Esophagus squamous epithelium (tissue), 5 donors: ENCODE data around the gene DNAJB7. TPM values are rescaled to one million over a fixed set of nuclear protein-coding genes. Genes with fewer than 3 reads are reported as not detected.
A peak's percentile ranks its signal among the peaks of the same experiment; 100 is the strongest.
"Not testable (repeated sequence)": the region's sequence is repeated elsewhere in the genome, so short reads cannot be mapped to it uniquely, and the experiment has no call there.

Experiments
- DNase-seq: peaks from one replicate; lab custom pipeline; 2025; lab: John Stamatoyannopoulos, UW
- H3K27ac ChIP-seq, 4 donors: fragments of 200-600 bp; sonication (generic); one replicate each; pipeline ENCODE4 v1.5.1; 2016 to 2019; ENCODE audit warnings: mild to moderate bottlenecking in 1 of 4
- H3K27me3 ChIP-seq, 4 donors: fragments of 200-600 bp; sonication (generic); 1 replicate in 3 of 4; 2 replicates in 1 of 4; pipeline versions ENCODE4 v1.5.1 to v1.6.0; 2017 to 2021; ENCODE audit warnings: antibody characterized with exemption in 1 of 4
- H3K36me3 ChIP-seq, 3 donors: fragments of 200-600 bp; sonication (generic); one replicate each; pipeline ENCODE4 v1.5.1; 2016 to 2019
- H3K4me1 ChIP-seq, 3 donors: fragments of 200-600 bp; sonication (generic); one replicate each; pipeline ENCODE4 v1.5.1; 2017 to 2019
- H3K4me3 ChIP-seq, 4 donors: fragments of 200-600 bp; sonication (generic); 1 replicate in 3 of 4; 2 replicates in 1 of 4; pipeline ENCODE4 v1.5.1; 2016 to 2019; ENCODE audit warnings: mild to moderate bottlenecking in 2 of 4, moderate library complexity in 1 of 4
- H3K9me3 ChIP-seq, 3 donors: fragments of 200-600 bp; sonication (generic); one replicate each; pipeline ENCODE4 v1.5.1; 2016 to 2019
- CTCF ChIP-seq, 6 experiments: fragments of 450-650 bp in 4 of 6; fragments of 200-600 bp in 2 of 6; sonication (generic) in 2 of 6; IDR thresholded peaks; one replicate each; pipeline ENCODE4 v1.5.1; 2016 to 2019; ENCODE audit warnings: antibody characterized with exemption in 6 of 6, mild to moderate bottlenecking in 4 of 6, moderate library complexity in 4 of 6
- POLR2A ChIP-seq, 4 donors: fragments of 450-650 bp; IDR thresholded peaks; one replicate each; pipeline ENCODE4 v1.6.1; 2017; ENCODE audit warnings: antibody characterized with exemption in 4 of 4, mild to moderate bottlenecking in 4 of 4, moderate library complexity in 3 of 4
- WGBS, 2 donors: methylation state at CpG; one replicate each; pipeline ENCODE4 v1.1.5; 2018; 5-methylcytosine and 5-hydroxymethylcytosine counted together
- intact Hi-C: fragments of 100-400 bp; cut with DNase I; formaldehyde crosslinking; loops from one replicate; pipeline ENCODE4 v1.15.0; 2022
- total RNA-seq, 4 donors: library from RNA; depleted of rRNA; stranded (reverse); fragments of >200 nt; gene quantifications; one replicate each; pipeline ENCODE4 v1.1.0, GENCODE V29; 2016
- donor health status: DM: yes; HTN: yes; CAD: no.

Gene DNAJB7
- total RNA-seq, 4 donors from 2014 or later, result not detected

GRCh38 chr22:40853961-40854360, 8.0 kb downstream of the DNAJB7 start:
- peak overlapping the region in 2 of 4 donors; percentile 96 to 99 for H3K27ac ChIP-seq
- peaks cover 14 to 65% (median 40%) of the 10 kb centered on the region in 3 donors for H3K4me1 ChIP-seq
- no peak for DNase-seq
- H3K4me3 ChIP-seq, result peak overlapping the region in 1 of 4 donors; percentile 86
- TF ChIP-seq POLR2A (IDR thresholded peaks at IDR 0.05) (no peak), CTCF (IDR thresholded peaks at IDR 0.05) (no peak)
- 35 to 44% methylated on average over 3 of the region's 3 CpGs for WGBS, 2 donors
- peaks cover 0 to 21% (median 5%) of the 10 kb centered on the region in 3 donors for H3K36me3 ChIP-seq
- H3K9me3 ChIP-seq, result no peaks in the 10 kb centered on the region
- intact Hi-C loops, result no loop called here
- no peaks in the 10 kb centered on the region for H3K27me3 ChIP-seq

GRCh38 chr22:40853333-40853732, 8.6 kb downstream of the DNAJB7 start:
- H3K36me3 ChIP-seq, result peaks cover 0 to 28% (median 8%) of the 10 kb centered on the region in 3 donors
- peak overlapping the region in 2 of 4 donors; percentile 5 to 96 for H3K27ac ChIP-seq
- H3K4me1 ChIP-seq, result peaks cover 14 to 58% (median 40%) of the 10 kb centered on the region in 3 donors

GRCh38 chr22:40845816-40846215, 16.1 kb downstream of the DNAJB7 start:
- 76 to 82% methylated on average over 11 of the region's 11 CpGs for WGBS, 2 donors
- intact Hi-C loops, H3K27me3 ChIP-seq, H3K9me3 ChIP-seq, H3K4me1 ChIP-seq, H3K27ac ChIP-seq, DNase-seq, H3K4me3 ChIP-seq: not testable (repeated sequence)
- H3K36me3 ChIP-seq, result peaks cover 0 to 100% (median 24%) of the 10 kb centered on the region in 3 donors

More at GRCh38 chr22:40853333-40853732, 8.6 kb downstream of the DNAJB7 start:
- Histone ChIP-seq H3K9me3 (no peaks in the 10 kb centered on the region), H3K27me3 (no peaks in the 10 kb centered on the region), H3K4me3 (no peak overlapping the region)
- no peak for DNase-seq
- intact Hi-C loops, result no loop called here
- TF ChIP-seq POLR2A (IDR thresholded peaks at IDR 0.05) (no peak), CTCF (IDR thresholded peaks at IDR 0.05) (no peak)
- 48 to 62% methylated on average over 1 of the region's 1 CpG for WGBS, 2 donors

- TF ChIP-seq CTCF (IDR thresholded peaks at IDR 0.05) (no peak), POLR2A (IDR thresholded peaks at IDR 0.05) (no peak)
- Histone ChIP-seq H3K27me3 (no peaks in the 10 kb centered on the region), H3K36me3 (peaks cover 2 to 100% (median 26%) of the 10 kb centered on the region in 3 donors), H3K27ac (no peak overlapping the region), H3K4me1 (peaks cover 0 to 8% (median 0%) of the 10 kb centered on the region in 3 donors), H3K4me3 (no peak overlapping the region), H3K9me3 (no peaks in the 10 kb centered on the region)
- WGBS, 2 donors, result 90 to 91% methylated on average over 3 of the region's 3 CpGs
- intact Hi-C loops, result no loop called here
- DNase-seq, result no peak
These were observed 17.0 kb downstream of the DNAJB7 start for GRCh38 chr22:40844951-40845350.

- TF ChIP-seq CTCF (IDR thresholded peaks at IDR 0.05) (no peak), POLR2A (IDR thresholded peaks at IDR 0.05) (no peak)
- Histone ChIP-seq H3K36me3 (peaks cover 6 to 100% (median 33%) of the 10 kb centered on the region in 3 donors), H3K4me1 (peaks cover 0 to 8% (median 0%) of the 10 kb centered on the region in 3 donors), H3K27ac (no peak overlapping the region), H3K4me3 (no peak overlapping the region), H3K27me3 (no peaks in the 10 kb centered on the region), H3K9me3 (no peaks in the 10 kb centered on the region)
- 69 to 75% methylated on average over 3 of the region's 3 CpGs for WGBS, 2 donors
- intact Hi-C loops, result no loop called here
- no peak for DNase-seq
These were observed 23.4 kb downstream of the DNAJB7 start for GRCh38 chr22:40838486-40838885.

- DNase-seq, result no peak
- no peaks in the 10 kb centered on the region for H3K27me3 ChIP-seq
- H3K4me1 ChIP-seq, result no peaks in the 10 kb centered on the region
- intact Hi-C loops, result no loop called here
- H3K36me3 ChIP-seq, result peaks cover 1 to 100% (median 34%) of the 10 kb centered on the region in 3 donors
- no peak for TF ChIP-seq CTCF (IDR thresholded peaks at IDR 0.05)
- TF ChIP-seq POLR2A (IDR thresholded peaks at IDR 0.05), result no peak
- 94 to 96% methylated on average over 3 of the region's 3 CpGs for WGBS, 2 donors
- H3K4me3 ChIP-seq, result no peak overlapping the region
- H3K27ac ChIP-seq, result no peak overlapping the region
- H3K9me3 ChIP-seq, result no peaks in the 10 kb centered on the region
These were observed 27.3 kb downstream of the DNAJB7 start for GRCh38 chr22:40834619-40835018.
